H7 (cell line): Measurements from ENCODE around the gene CRYBB3. TPM values are rescaled to one million over a fixed set of nuclear protein-coding genes. Genes with fewer than 3 reads are reported as not detected.

Experiments
- DNase-seq: peaks from one replicate; pipeline ENCODE4 v3.0.0; 2012
- H3K27me3 ChIP-seq: 2 replicates; pipeline ENCODE4 v1.6.0; 2011; ENCODE audit warnings: mild to moderate bottlenecking, low read length; ENCODE audit not compliant: control insufficient read depth, insufficient read depth
- H3K36me3 ChIP-seq: replicated peaks from 2 replicates; pipeline ENCODE4 v1.5.1; 2011; ENCODE audit warnings: low read length; ENCODE audit not compliant: control insufficient read depth, insufficient read depth
- H3K4me3 ChIP-seq: 2 replicates; pipeline ENCODE4 v1.5.1; 2011; ENCODE audit warnings: low read depth, mild to moderate bottlenecking, control low read depth, low read length, moderate library complexity; ENCODE audit not compliant: insufficient read depth
- total RNA-seq: library from RNA; depleted of rRNA; stranded (reverse); fragments of >200 nt; shearing (Covaris generic); gene quantifications from 2 replicates; pipeline ENCODE4 v1.2.3, GENCODE V29; 2014; rRNA removed

CRYBB3 gene
- total RNA-seq, result 0.10 TPM in 1 of 2 replicates, not detected in the other

- Histone ChIP-seq H3K27me3 (no peaks in the 10 kb centered on the region), H3K36me3 (no peaks in the 10 kb centered on the region), H3K4me3 (no peak within 1 kb of the TSS)
- no peak for DNase-seq
Measured at GRCh38 chr22:25199731-25200520, at the start of gene CRYBB3. Gene CRYBB3 (plus strand): TSS chr22:25199858. CDS start chr22:25201397, 1,539 bp downstream.

GRCh38 chr22:25153961-25154666 lies 45.5 kb upstream of the CRYBB3 start:
- H3K36me3 ChIP-seq, result no peaks in the 10 kb centered on the region
- DNase-seq, result peak; percentile 67
- H3K27me3 ChIP-seq, result no peaks in the 10 kb centered on the region
- H3K4me3 ChIP-seq, result no peak overlapping the region

- Histone ChIP-seq H3K27me3 (no peaks in the 10 kb centered on the region), H3K4me3 (no peak overlapping the region), H3K36me3 (no peaks in the 10 kb centered on the region)
- DNase-seq, result no peak
Measured at GRCh38 chr22:25154667-25154999, 45.0 kb upstream of the CRYBB3 start.

GRCh38 chr22:25156736-25157135 lies 42.9 kb upstream of the CRYBB3 start:
- Histone ChIP-seq H3K27me3 (no peaks in the 10 kb centered on the region), H3K36me3 (no peaks in the 10 kb centered on the region), H3K4me3 (no peak overlapping the region)
- DNase-seq, result no peak

- H3K36me3 ChIP-seq, result no peaks in the 10 kb centered on the region
- H3K27me3 ChIP-seq, result no peaks in the 10 kb centered on the region
- no peak for DNase-seq
- no peak overlapping the region for H3K4me3 ChIP-seq
Measured at GRCh38 chr22:25159028-25159427, 40.6 kb upstream of the CRYBB3 start.

GRCh38 chr22:25160120-25160996 lies 39.3 kb upstream of the CRYBB3 start:
- no peak for DNase-seq
- no peak overlapping the region for H3K4me3 ChIP-seq
- H3K27me3 ChIP-seq, result no peaks in the 10 kb centered on the region
- H3K36me3 ChIP-seq, result no peaks in the 10 kb centered on the region

- no peaks in the 10 kb centered on the region for H3K27me3 ChIP-seq
- no peak overlapping the region for H3K4me3 ChIP-seq
- no peak for DNase-seq
- no peaks in the 10 kb centered on the region for H3K36me3 ChIP-seq
Measured at GRCh38 chr22:25161017-25161915, 38.4 kb upstream of the CRYBB3 start.

GRCh38 chr22:25161916-25162530 lies 37.6 kb upstream of the CRYBB3 start:
- Histone ChIP-seq H3K27me3 (no peaks in the 10 kb centered on the region), H3K36me3 (no peaks in the 10 kb centered on the region), H3K4me3 (no peak overlapping the region)
- DNase-seq, result no peak

GRCh38 chr22:25162561-25162960 lies 37.1 kb upstream of the CRYBB3 start:
- DNase-seq, result no peak
- Histone ChIP-seq H3K27me3 (no peaks in the 10 kb centered on the region), H3K36me3 (no peaks in the 10 kb centered on the region), H3K4me3 (no peak overlapping the region)

- DNase-seq, result no peak
- Histone ChIP-seq H3K36me3 (no peaks in the 10 kb centered on the region), H3K27me3 (no peaks in the 10 kb centered on the region), H3K4me3 (no peak overlapping the region)
Measured at GRCh38 chr22:25165785-25166184, 33.9 kb upstream of the CRYBB3 start.

GRCh38 chr22:25166266-25167040 lies 33.2 kb upstream of the CRYBB3 start:
- no peak for DNase-seq
- Histone ChIP-seq H3K27me3 (no peaks in the 10 kb centered on the region), H3K4me3 (no peak overlapping the region), H3K36me3 (no peaks in the 10 kb centered on the region)

- Histone ChIP-seq H3K4me3 (no peak overlapping the region), H3K27me3 (no peaks in the 10 kb centered on the region), H3K36me3 (no peaks in the 10 kb centered on the region)
- DNase-seq, result no peak
Measured at GRCh38 chr22:25167082-25167481, 32.6 kb upstream of the CRYBB3 start.
